AG10803 (cell line): ENCODE results near the gene ZPBP2.
"Not testable (repeated sequence)": the region's sequence is repeated elsewhere in the genome, so short reads cannot be mapped to it uniquely, and the experiment has no call there.

Experiments
- DNase-seq: peaks from one replicate; pipeline ENCODE4 v3.0.0; 2010; ENCODE audit warnings: low read depth
- H3K4me3 ChIP-seq: 2 replicates; pipeline ENCODE4 v1.5.1; 2011; ENCODE audit warnings: mild to moderate bottlenecking, low read length, control low read depth
- CTCF ChIP-seq: conservative IDR thresholded peaks from 2 replicates; pipeline ENCODE4 v1.5.1; 2011; ENCODE audit warnings: mild to moderate bottlenecking, low read length, control low read depth, inconsistent platforms

ZPBP2 gene

DNA sequence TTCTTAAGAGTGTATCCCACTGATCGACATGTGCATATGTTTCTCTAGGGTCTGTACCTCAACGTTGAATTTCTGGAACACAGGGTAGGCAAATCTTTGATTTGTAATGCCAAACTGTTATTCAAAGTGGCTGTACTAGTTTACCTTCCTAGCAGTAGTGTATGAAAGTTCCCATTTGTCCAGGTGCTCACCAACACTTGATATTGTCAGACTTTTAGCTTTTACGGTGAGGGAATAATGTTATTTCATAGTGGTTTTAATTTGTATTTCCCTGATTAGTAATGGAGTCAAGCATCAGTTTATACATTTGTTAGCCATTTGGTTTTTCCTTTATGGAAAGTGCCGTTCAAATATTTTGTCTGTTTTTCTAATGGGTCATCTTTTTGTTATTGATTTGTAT is 30.1 kb downstream of the ZPBP2 start:
- no peak overlapping the region for H3K4me3 ChIP-seq
- no peak for DNase-seq
- no peak for TF ChIP-seq CTCF

- no peak for DNase-seq
- H3K4me3 ChIP-seq: no peak overlapping the region
- TF ChIP-seq CTCF: no peak
Measured at GRCh38 chr17:39899215-39899614, 31.2 kb downstream of the ZPBP2 start.

GRCh38 chr17:39902027-39902426 is 34.0 kb downstream of the ZPBP2 start:
- H3K4me3 ChIP-seq, DNase-seq: not testable (repeated sequence)

GRCh38 chr17:39903158-39903884 is 35.3 kb downstream of the ZPBP2 start:
- peak; percentile 3 for DNase-seq
- H3K4me3 ChIP-seq: no peak overlapping the region
- no peak for TF ChIP-seq CTCF

GRCh38 chr17:39904990-39905288 is 36.9 kb downstream of the ZPBP2 start:
- DNase-seq: no peak
- H3K4me3 ChIP-seq: no peak overlapping the region
- TF ChIP-seq CTCF: no peak

GRCh38 chr17:39908789-39909352 is 40.9 kb downstream of the ZPBP2 start:
- no peak for TF ChIP-seq CTCF
- H3K4me3 ChIP-seq: no peak overlapping the region
- DNase-seq: no peak

DNA sequence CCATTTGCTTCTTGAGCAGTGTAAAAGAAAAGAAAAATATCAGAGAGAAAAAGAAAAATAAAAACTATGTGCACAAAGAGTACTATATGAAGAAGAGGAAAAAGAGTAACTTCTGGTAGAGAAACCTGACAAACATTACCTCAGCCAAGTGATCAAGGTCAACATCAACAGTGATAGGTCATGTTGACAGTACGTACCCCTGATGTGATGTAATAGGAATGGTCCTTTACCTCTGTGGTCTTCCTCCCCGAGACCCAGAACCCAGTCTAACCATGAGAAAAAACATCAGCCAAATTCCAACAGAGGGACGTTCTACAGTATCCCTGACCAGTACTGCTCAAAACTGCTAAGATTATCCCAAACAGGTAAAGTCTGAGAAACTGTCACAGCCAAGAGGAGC is 46.0 kb downstream of the ZPBP2 start:
- no peak overlapping the region for H3K4me3 ChIP-seq
- TF ChIP-seq CTCF: no peak
- no peak for DNase-seq

DNA sequence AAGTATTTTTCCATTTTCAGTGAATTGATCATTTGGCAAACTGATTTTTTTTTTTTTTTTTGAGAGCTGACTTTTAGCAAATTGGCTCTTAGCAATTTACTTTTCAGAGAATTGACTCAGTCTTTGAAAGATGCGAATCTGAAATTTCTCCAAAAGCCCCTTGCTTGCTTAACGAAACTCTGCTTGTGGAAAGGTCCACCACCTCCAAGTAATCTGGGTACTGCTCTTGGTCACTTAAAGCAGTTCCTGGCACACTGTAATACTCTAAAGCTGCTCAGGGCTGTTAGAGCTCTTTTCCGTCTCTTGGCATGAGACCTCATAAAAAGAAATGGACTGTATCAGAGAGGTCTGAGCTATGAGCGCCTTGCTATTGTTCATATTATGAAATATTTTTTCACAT is 47.6 kb downstream of the ZPBP2 start:
- H3K4me3 ChIP-seq: no peak overlapping the region
- DNase-seq: no peak
- TF ChIP-seq CTCF: no peak
